ENCODE data around the gene KIT. TPM values are rescaled to one million over a fixed set of nuclear protein-coding genes. Genes with fewer than 3 reads are reported as not detected.

The KIT gene
- total RNA-seq, 5 donors from 2014 or later (not counting 1 experiment from before 2014, with no cell fraction given) = 0.98 to 6.6 (median 3.6) TPM

GRCh38 chr4:54685810-54686209 is 28.1 kb downstream of the KIT start:
- ChIA-PET POLR2A (interaction anchor here in 1 of 2 donors (0.5 kb wide), 1 partner anchor 698 kb away, joined by 4 read pairs; no protein-coding TSS in a partner anchor), CTCF (interaction anchor here (1.0 to 3.0 kb wide), 3 partner anchors 260 to 275 kb away, joined by 3 to 8 read pairs (median 8); no protein-coding TSS in a partner anchor)
- no peak overlapping the region for H3K27ac Mint-ChIP-seq
- H3K9me3 Mint-ChIP-seq = no peaks in the 10 kb centered on the region
- ATAC-seq (replicated peaks in 1 of 4) (no peak), DNase-seq (no peak)
- H3K27me3 Mint-ChIP-seq = no peaks in the 10 kb centered on the region
- H3K4me3 Mint-ChIP-seq = peak overlapping the region in 1 of 3 donors; percentile 64
- no peaks in the 10 kb centered on the region for H3K36me3 Mint-ChIP-seq
- Histone ChIP-seq H3K4me3 (ENCODE audit: control insufficient read depth in 1 of 2, extremely low read depth in 1 of 2, low read length in 1 of 2) (no peak overlapping the region), H3K4me1 (ENCODE audit: control insufficient read depth in 1 of 2, extremely low read depth in 1 of 2, insufficient read depth in 2 of 2, low read length in 2 of 2) (peaks cover 8 to 14% of the 10 kb centered on the region in 2 experiments), H3K9me3 (no peaks in the 10 kb centered on the region), H3K27ac (ENCODE audit: low read length) (no peak overlapping the region), H3K27me3 (replicated peaks in 1 of 2; ENCODE audit: control insufficient read depth in 2 of 2, extremely low read depth in 1 of 2, insufficient read depth in 2 of 2, low read length in 1 of 2) (no peaks in the 10 kb centered on the region), H3K36me3 (ENCODE audit: control insufficient read depth in 2 of 2, extremely low read depth in 1 of 2, insufficient read depth in 1 of 2, low read length in 1 of 2) (no peaks in the 10 kb centered on the region)
- H3K4me1 Mint-ChIP-seq = peaks cover 20 to 35% (median 31%) of the 10 kb centered on the region in 3 donors
- WGBS (ENCODE audit: insufficient coverage) = 100% methylated on average over 1 of the region's 1 CpG

GRCh38 chr4:54687887-54688841 is 30.4 kb downstream of the KIT start:
- Mint-ChIP-seq H3K27ac (no peak overlapping the region), H3K9me3 (no peaks in the 10 kb centered on the region), H3K4me1 (peaks cover 23 to 44% (median 30%) of the 10 kb centered on the region in 3 donors), H3K4me3 (no peak overlapping the region), H3K36me3 (no peaks in the 10 kb centered on the region), H3K27me3 (no peaks in the 10 kb centered on the region)
- Histone ChIP-seq H3K9me3 (no peaks in the 10 kb centered on the region), H3K27ac (ENCODE audit: low read length) (no peak overlapping the region), H3K27me3 (replicated peaks in 1 of 2; ENCODE audit: control insufficient read depth in 2 of 2, extremely low read depth in 1 of 2, insufficient read depth in 2 of 2, low read length in 1 of 2) (no peaks in the 10 kb centered on the region), H3K4me1 (ENCODE audit: control insufficient read depth in 1 of 2, extremely low read depth in 1 of 2, insufficient read depth in 2 of 2, low read length in 2 of 2) (peaks cover 8 to 14% of the 10 kb centered on the region in 2 experiments), H3K4me3 (ENCODE audit: control insufficient read depth in 1 of 2, extremely low read depth in 1 of 2, low read length in 1 of 2) (no peak overlapping the region), H3K36me3 (ENCODE audit: control insufficient read depth in 2 of 2, extremely low read depth in 1 of 2, insufficient read depth in 1 of 2, low read length in 1 of 2) (no peaks in the 10 kb centered on the region)
- 70% methylated on average over 3 of the region's 11 CpGs for WGBS (ENCODE audit: insufficient coverage)
- POLR2A ChIA-PET = no interaction called here
- DNase-seq (peak in 1 of 35 experiments; percentile 9), ATAC-seq (replicated peaks in 1 of 4) (peak in 2 of 4 experiments; percentile 49 to 52)
- CTCF ChIA-PET = interaction anchor here in 1 of 2 donors (1.2 to 3.0 kb wide), 2 partner anchors 28 to 273 kb away, joined by 3 to 8 read pairs; no protein-coding TSS in a partner anchor

- Mint-ChIP-seq H3K9me3 (no peaks in the 10 kb centered on the region), H3K4me1 (peaks cover 0 to 9% (median 3%) of the 10 kb centered on the region in 3 donors), H3K36me3 (no peaks in the 10 kb centered on the region), H3K27ac (no peak overlapping the region), H3K27me3 (peaks cover 0 to 5% of the 10 kb centered on the region in 2 donors), H3K4me3 (no peak overlapping the region)
- Histone ChIP-seq H3K27ac (ENCODE audit: low read length) (no peak overlapping the region), H3K4me1 (ENCODE audit: control insufficient read depth in 1 of 2, extremely low read depth in 1 of 2, insufficient read depth in 2 of 2, low read length in 2 of 2) (no peaks in the 10 kb centered on the region), H3K27me3 (replicated peaks in 1 of 2; ENCODE audit: control insufficient read depth in 2 of 2, extremely low read depth in 1 of 2, insufficient read depth in 2 of 2, low read length in 1 of 2) (no peaks in the 10 kb centered on the region), H3K4me3 (ENCODE audit: control insufficient read depth in 1 of 2, extremely low read depth in 1 of 2, low read length in 1 of 2) (no peak overlapping the region), H3K36me3 (ENCODE audit: control insufficient read depth in 2 of 2, extremely low read depth in 1 of 2, insufficient read depth in 1 of 2, low read length in 1 of 2) (no peaks in the 10 kb centered on the region), H3K9me3 (no peaks in the 10 kb centered on the region)
- ATAC-seq (replicated peaks in 1 of 4) (no peak), DNase-seq (no peak)
- 91% methylated on average over 7 of the region's 12 CpGs for WGBS (ENCODE audit: insufficient coverage)
- ChIA-PET POLR2A (no interaction called here), CTCF (interaction anchor here in 1 of 2 donors (0.6 kb wide), 1 partner anchor 11 kb away, joined by 3 read pairs; no protein-coding TSS in a partner anchor)
These were observed 37.6 kb downstream of the KIT start for GRCh38 chr4:54695337-54695736.

- no peak overlapping the region for H3K4me3 ChIP-seq (ENCODE audit: control insufficient read depth in 1 of 2, extremely low read depth in 1 of 2, low read length in 1 of 2)
- peaks cover 0 to 9% (median 3%) of the 10 kb centered on the region in 3 donors for H3K4me1 Mint-ChIP-seq
- WGBS (ENCODE audit: insufficient coverage) = no CpG with 5 or more reads among the region's 3 CpGs
- no peak for ATAC-seq (replicated peaks in 1 of 4)
- no peaks in the 10 kb centered on the region for H3K9me3 ChIP-seq
- ChIA-PET CTCF (no interaction called here), POLR2A (no interaction called here)
- H3K27me3 Mint-ChIP-seq = peaks cover 0 to 5% of the 10 kb centered on the region in 2 donors
- no peaks in the 10 kb centered on the region for H3K9me3 Mint-ChIP-seq
- H3K4me3 Mint-ChIP-seq = no peak overlapping the region
- no peak overlapping the region for H3K27ac Mint-ChIP-seq
- H3K27ac ChIP-seq (ENCODE audit: low read length) = no peak overlapping the region
- no peaks in the 10 kb centered on the region for H3K27me3 ChIP-seq (replicated peaks in 1 of 2; ENCODE audit: control insufficient read depth in 2 of 2, extremely low read depth in 1 of 2, insufficient read depth in 2 of 2, low read length in 1 of 2)
- no peak for DNase-seq
- no peaks in the 10 kb centered on the region for H3K4me1 ChIP-seq (ENCODE audit: control insufficient read depth in 1 of 2, extremely low read depth in 1 of 2, insufficient read depth in 2 of 2, low read length in 2 of 2)
- no peaks in the 10 kb centered on the region for H3K36me3 ChIP-seq (ENCODE audit: control insufficient read depth in 2 of 2, extremely low read depth in 1 of 2, insufficient read depth in 1 of 2, low read length in 1 of 2)
- no peaks in the 10 kb centered on the region for H3K36me3 Mint-ChIP-seq
These were observed 38.0 kb downstream of the KIT start for GRCh38 chr4:54695788-54696187.

- H3K9me3 ChIP-seq = no peaks in the 10 kb centered on the region
- ATAC-seq (replicated peaks in 1 of 4) = no peak
- no peak overlapping the region for H3K27ac ChIP-seq (ENCODE audit: low read length)
- ChIA-PET POLR2A (no interaction called here), CTCF (interaction anchor here in 1 of 2 donors (0.5 kb wide), 1 partner anchor 14 kb away, joined by 4 read pairs; no protein-coding TSS in a partner anchor)
- H3K27me3 Mint-ChIP-seq = peaks cover 0 to 5% of the 10 kb centered on the region in 2 donors
- H3K36me3 Mint-ChIP-seq = no peaks in the 10 kb centered on the region
- H3K4me1 Mint-ChIP-seq = peaks cover 0 to 2% (median under 1%) of the 10 kb centered on the region in 3 donors
- no peaks in the 10 kb centered on the region for H3K27me3 ChIP-seq (replicated peaks in 1 of 2; ENCODE audit: control insufficient read depth in 2 of 2, extremely low read depth in 1 of 2, insufficient read depth in 2 of 2, low read length in 1 of 2)
- no peak overlapping the region for H3K4me3 Mint-ChIP-seq
- no peaks in the 10 kb centered on the region for H3K4me1 ChIP-seq (ENCODE audit: control insufficient read depth in 1 of 2, extremely low read depth in 1 of 2, insufficient read depth in 2 of 2, low read length in 2 of 2)
- DNase-seq = no peak
- WGBS (ENCODE audit: insufficient coverage) = 84% methylated on average over 5 of the region's 5 CpGs
- no peaks in the 10 kb centered on the region for H3K9me3 Mint-ChIP-seq
- no peak overlapping the region for H3K4me3 ChIP-seq (ENCODE audit: control insufficient read depth in 1 of 2, extremely low read depth in 1 of 2, low read length in 1 of 2)
- no peaks in the 10 kb centered on the region for H3K36me3 ChIP-seq (ENCODE audit: control insufficient read depth in 2 of 2, extremely low read depth in 1 of 2, insufficient read depth in 1 of 2, low read length in 1 of 2)
- no peak overlapping the region for H3K27ac Mint-ChIP-seq
These were observed 38.9 kb downstream of the KIT start for GRCh38 chr4:54696649-54697048.

- Histone ChIP-seq H3K4me1 (ENCODE audit: control insufficient read depth in 1 of 2, extremely low read depth in 1 of 2, insufficient read depth in 2 of 2, low read length in 2 of 2) (no peaks in the 10 kb centered on the region), H3K27ac (ENCODE audit: low read length) (no peak overlapping the region), H3K27me3 (replicated peaks in 1 of 2; ENCODE audit: control insufficient read depth in 2 of 2, extremely low read depth in 1 of 2, insufficient read depth in 2 of 2, low read length in 1 of 2) (no peaks in the 10 kb centered on the region), H3K36me3 (ENCODE audit: control insufficient read depth in 2 of 2, extremely low read depth in 1 of 2, insufficient read depth in 1 of 2, low read length in 1 of 2) (no peaks in the 10 kb centered on the region), H3K4me3 (ENCODE audit: control insufficient read depth in 1 of 2, extremely low read depth in 1 of 2, low read length in 1 of 2) (no peak overlapping the region), H3K9me3 (no peaks in the 10 kb centered on the region)
- peaks cover 2 to 3% of the 10 kb centered on the region in 2 donors for H3K27me3 Mint-ChIP-seq
- ATAC-seq (replicated peaks in 1 of 4) = no peak
- no peak overlapping the region for H3K27ac Mint-ChIP-seq
- no CpG with 5 or more reads among the region's 2 CpGs for WGBS (ENCODE audit: insufficient coverage)
- H3K9me3 Mint-ChIP-seq = no peaks in the 10 kb centered on the region
- H3K36me3 Mint-ChIP-seq = no peaks in the 10 kb centered on the region
- no peaks in the 10 kb centered on the region for H3K4me1 Mint-ChIP-seq
- DNase-seq = no peak
- POLR2A ChIA-PET = no interaction called here
- no peak overlapping the region for H3K4me3 Mint-ChIP-seq
- CTCF ChIA-PET = interaction anchor here in 1 of 2 donors (0.6 kb wide), 1 partner anchor 12 kb away, joined by 3 read pairs; no protein-coding TSS in a partner anchor
These were observed 43.2 kb downstream of the KIT start for GRCh38 chr4:54700986-54701385.

Measured in T-cell (primary cell).